Loucy (cell line): Measurements from ENCODE around the gene TAS2R41.

Source experiments
- H2AFZ ChIP-seq: fragments of 200-600 bp; sonication (generic); 2 replicates; pipeline ENCODE4 v1.6.0; 2016; ENCODE audit warnings: antibody characterized with exemption, mild to moderate bottlenecking, low read length, moderate library complexity
- H3F3A ChIP-seq: fragments of 200-600 bp; 2 replicates; pipeline ENCODE4 v1.6.0; 2016; ENCODE audit warnings: antibody characterized with exemption, low read depth, mild to moderate bottlenecking
- H3K27me3 ChIP-seq: fragments of 200-600 bp; sonication (generic); 2 replicates; pipeline ENCODE4 v1.6.1; 2014; ENCODE audit warnings: low read length, mild to moderate bottlenecking; ENCODE audit not compliant: insufficient read depth, poor library complexity, severe bottlenecking
- H3K36me3 ChIP-seq: fragments of 200-600 bp; sonication (generic); 2 replicates; pipeline ENCODE4 v1.6.1; 2016; ENCODE audit warnings: low read length; ENCODE audit not compliant: insufficient read depth
- H3K4me1 ChIP-seq: fragments of 200-600 bp; sonication (generic); 2 replicates; pipeline ENCODE4 v1.5.1; 2014; ENCODE audit warnings: low read length, mild to moderate bottlenecking; ENCODE audit not compliant: insufficient read depth, poor library complexity, severe bottlenecking
- H3K4me2 ChIP-seq: fragments of 200-600 bp; sonication (generic); 2 replicates; pipeline ENCODE4 v1.6.0; 2014; ENCODE audit warnings: antibody characterized with exemption, low read length, low read depth, mild to moderate bottlenecking; ENCODE audit not compliant: poor library complexity, severe bottlenecking
- H3K4me3 ChIP-seq: fragments of 200-600 bp; sonication (generic); 2 replicates; pipeline ENCODE4 v1.5.1; 2014; ENCODE audit warnings: low read length, mild to moderate bottlenecking, mixed read lengths; ENCODE audit not compliant: poor library complexity, severe bottlenecking
- H3K79me2 ChIP-seq: fragments of 200-600 bp; sonication (generic); 2 replicates; pipeline ENCODE4 v1.6.1; 2014; ENCODE audit warnings: low read length; ENCODE audit not compliant: insufficient read depth
- H3K9ac ChIP-seq: fragments of 200-600 bp; sonication (generic); 2 replicates; pipeline ENCODE4 v1.6.0; 2014; ENCODE audit warnings: mild to moderate bottlenecking, low read depth, low read length, moderate library complexity; ENCODE audit not compliant: poor library complexity, severe bottlenecking
- H3K9me2 ChIP-seq: fragments of 200-600 bp; sonication (generic); replicated peaks from 2 replicates; pipeline ENCODE4 v1.6.1; 2016; ENCODE audit warnings: low read depth, low read length, mixed read lengths
- H3K9me3 ChIP-seq: fragments of 200-600 bp; sonication (generic); 2 replicates; pipeline ENCODE4 v1.6.1; 2014; ENCODE audit warnings: mild to moderate bottlenecking, antibody characterized with exemption, low read length, low read depth; ENCODE audit not compliant: insufficient read depth
- H4K20me1 ChIP-seq: fragments of 200-600 bp; sonication (generic); 2 replicates; pipeline ENCODE4 v1.6.0; 2014; ENCODE audit warnings: antibody characterized with exemption, low read length, mild to moderate bottlenecking; ENCODE audit not compliant: insufficient read depth, poor library complexity, severe bottlenecking
- EZH2phosphoT487 ChIP-seq: fragments of 200-600 bp; IDR thresholded peaks from 2 replicates; pipeline ENCODE4 v1.6.1; 2018; ENCODE audit warnings: antibody characterized with exemption, mild to moderate bottlenecking, moderate library complexity, borderline replicate concordance
- TF ChIP-seq, protein P1 (sequence below): fragments of 200-600 bp; sonication (generic); conservative IDR thresholded peaks from 2 replicates; pipeline ENCODE4 v1.5.1; 2014; ENCODE audit warnings: mild to moderate bottlenecking, antibody characterized with exemption, low read length

The TAS2R41 gene

DNA sequence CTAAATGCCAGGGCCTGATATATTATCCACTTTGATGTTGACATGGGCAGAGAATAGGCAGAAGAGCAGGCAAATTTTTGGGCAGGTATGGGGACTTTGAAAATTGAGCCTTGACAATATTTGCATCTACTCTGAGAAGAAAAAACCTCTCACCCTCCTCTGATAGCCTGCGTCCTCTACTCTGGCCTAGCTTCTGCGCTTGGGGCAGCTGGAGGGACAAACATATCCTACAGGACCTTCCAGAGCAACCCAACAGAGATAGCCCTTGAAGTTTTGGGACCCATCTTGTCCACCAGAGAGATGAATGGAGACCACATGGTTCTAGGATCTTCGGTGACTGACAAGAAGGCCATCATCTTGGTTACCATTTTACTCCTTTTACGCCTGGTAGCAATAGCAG is 34.5 kb upstream of the TAS2R41 start, which contains the start of gene TAS2R60:
Gene TAS2R60, plus strand, starts transcription at position 301 of the 400 bp plus-strand sequence. Its CDS starts 0 bp downstream, at position 301.
- Histone ChIP-seq H3K4me3 (no peak within 1 kb of the TSS), H3K4me1 (no peaks in the 10 kb centered on the region), H3K27me3 (no peaks in the 10 kb centered on the region), H3K9me2 (no peaks in the 10 kb centered on the region), H3K36me3 (no peaks in the 10 kb centered on the region), H3K79me2 (no peaks in the 10 kb centered on the region), H3K4me2 (no peak within 1 kb of the TSS), H3F3A (no peaks in the 10 kb centered on the region), H3K9ac (no peak within 1 kb of the TSS), H4K20me1 (no peaks in the 10 kb centered on the region), H2AFZ (no peak within 1 kb of the TSS), H3K9me3 (no peaks in the 10 kb centered on the region)
- TF ChIP-seq EZH2phosphoT487 = no peak
- TF ChIP-seq, protein P1, sequence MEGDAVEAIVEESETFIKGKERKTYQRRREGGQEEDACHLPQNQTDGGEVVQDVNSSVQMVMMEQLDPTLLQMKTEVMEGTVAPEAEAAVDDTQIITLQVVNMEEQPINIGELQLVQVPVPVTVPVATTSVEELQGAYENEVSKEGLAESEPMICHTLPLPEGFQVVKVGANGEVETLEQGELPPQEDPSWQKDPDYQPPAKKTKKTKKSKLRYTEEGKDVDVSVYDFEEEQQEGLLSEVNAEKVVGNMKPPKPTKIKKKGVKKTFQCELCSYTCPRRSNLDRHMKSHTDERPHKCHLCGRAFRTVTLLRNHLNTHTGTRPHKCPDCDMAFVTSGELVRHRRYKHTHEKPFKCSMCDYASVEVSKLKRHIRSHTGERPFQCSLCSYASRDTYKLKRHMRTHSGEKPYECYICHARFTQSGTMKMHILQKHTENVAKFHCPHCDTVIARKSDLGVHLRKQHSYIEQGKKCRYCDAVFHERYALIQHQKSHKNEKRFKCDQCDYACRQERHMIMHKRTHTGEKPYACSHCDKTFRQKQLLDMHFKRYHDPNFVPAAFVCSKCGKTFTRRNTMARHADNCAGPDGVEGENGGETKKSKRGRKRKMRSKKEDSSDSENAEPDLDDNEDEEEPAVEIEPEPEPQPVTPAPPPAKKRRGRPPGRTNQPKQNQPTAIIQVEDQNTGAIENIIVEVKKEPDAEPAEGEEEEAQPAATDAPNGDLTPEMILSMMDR = no peak

DNA sequence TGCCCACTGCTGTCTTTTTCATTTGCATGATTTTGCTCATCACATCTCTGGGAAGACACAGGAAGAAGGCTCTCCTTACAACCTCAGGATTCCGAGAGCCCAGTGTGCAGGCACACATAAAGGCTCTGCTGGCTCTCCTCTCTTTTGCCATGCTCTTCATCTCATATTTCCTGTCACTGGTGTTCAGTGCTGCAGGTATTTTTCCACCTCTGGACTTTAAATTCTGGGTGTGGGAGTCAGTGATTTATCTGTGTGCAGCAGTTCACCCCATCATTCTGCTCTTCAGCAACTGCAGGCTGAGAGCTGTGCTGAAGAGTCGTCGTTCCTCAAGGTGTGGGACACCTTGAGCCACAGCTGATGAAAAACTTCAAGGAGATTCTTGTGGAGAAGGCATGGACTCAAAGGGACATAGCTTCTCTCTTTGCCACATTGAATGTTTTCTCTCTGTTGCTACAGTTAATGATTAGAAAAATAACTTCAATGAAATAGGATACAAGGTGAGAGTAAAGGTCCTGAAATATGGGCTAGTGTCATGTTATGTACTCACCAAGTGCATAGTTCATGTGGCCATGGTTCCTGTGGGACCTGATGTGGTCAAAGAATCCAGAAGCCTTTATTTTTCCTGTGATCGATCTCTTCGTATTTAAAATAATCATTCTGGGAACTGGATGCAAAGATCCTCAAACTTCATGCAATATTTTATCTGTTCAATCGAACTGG is 33.5 kb upstream of the TAS2R41 start:
- H2AFZ ChIP-seq = no peak overlapping the region
- no peak overlapping the region for H3K9ac ChIP-seq
- TF ChIP-seq, protein P1 = no peak
- no peak for TF ChIP-seq EZH2phosphoT487
- no peak overlapping the region for H3K4me3 ChIP-seq
- no peaks in the 10 kb centered on the region for H3K9me2 ChIP-seq
- no peaks in the 10 kb centered on the region for H3K4me1 ChIP-seq
- H3K27me3 ChIP-seq = no peaks in the 10 kb centered on the region
- H3F3A ChIP-seq = no peaks in the 10 kb centered on the region
- no peaks in the 10 kb centered on the region for H3K79me2 ChIP-seq
- H3K4me2 ChIP-seq = no peak overlapping the region
- no peaks in the 10 kb centered on the region for H3K36me3 ChIP-seq
- H4K20me1 ChIP-seq = no peaks in the 10 kb centered on the region
- H3K9me3 ChIP-seq = no peaks in the 10 kb centered on the region

DNA sequence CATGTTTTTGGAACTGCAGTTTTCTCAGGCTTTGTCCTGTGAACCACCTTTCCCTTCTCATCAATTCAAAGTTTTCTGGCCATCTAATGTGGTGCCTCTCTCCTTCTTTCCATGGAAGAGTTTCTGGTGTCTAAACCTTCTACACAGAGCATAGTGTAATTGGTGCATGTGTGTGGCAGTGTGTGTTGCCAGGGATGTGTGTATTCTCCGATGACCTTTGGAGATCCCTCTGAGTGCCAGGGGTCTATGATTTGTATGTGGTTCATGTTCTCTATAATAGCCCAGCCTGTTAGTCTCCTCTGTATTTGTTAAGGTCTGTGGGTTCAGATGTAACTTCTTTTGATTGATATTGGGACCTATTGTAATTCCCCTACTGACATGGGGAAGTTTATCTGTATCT is 32.9 kb upstream of the TAS2R41 start:
- no peaks in the 10 kb centered on the region for H3F3A ChIP-seq
- no peaks in the 10 kb centered on the region for H3K9me3 ChIP-seq
- H3K4me3 ChIP-seq = no peak overlapping the region
- no peaks in the 10 kb centered on the region for H3K36me3 ChIP-seq
- H3K79me2 ChIP-seq = no peaks in the 10 kb centered on the region
- H3K27me3 ChIP-seq = no peaks in the 10 kb centered on the region
- H3K9ac ChIP-seq = no peak overlapping the region
- TF ChIP-seq, protein P1 = no peak
- no peak for TF ChIP-seq EZH2phosphoT487
- H3K4me2 ChIP-seq = no peak overlapping the region
- no peaks in the 10 kb centered on the region for H4K20me1 ChIP-seq
- H3K9me2 ChIP-seq = no peaks in the 10 kb centered on the region
- H3K4me1 ChIP-seq = no peaks in the 10 kb centered on the region
- no peak overlapping the region for H2AFZ ChIP-seq
